Neural cell (in vitro differentiated cells): ENCODE data around the gene SCUBE1. TPM values are rescaled to one million over a fixed set of nuclear protein-coding genes. Genes with fewer than 3 reads are reported as not detected.

Experiments
- H2AFZ ChIP-seq: fragments of 200-600, 300-800 bp; sonication (generic), shearing (Covaris generic); 2 replicates; pipeline ENCODE4 v1.6.0; 2014; ENCODE audit warnings: low read depth, mild to moderate bottlenecking, antibody characterized with exemption, low read length, moderate library complexity
- H3F3A ChIP-seq: fragments of 200-600 bp; shearing (Covaris generic); 2 replicates; pipeline ENCODE4 v1.6.1; 2016; ENCODE audit warnings: mild to moderate bottlenecking, moderate library complexity, mixed read lengths, antibody characterized with exemption, low read length; ENCODE audit not compliant: insufficient read depth, poor library complexity, severe bottlenecking
- H3K27ac ChIP-seq: fragments of 200-600, 300-800 bp; sonication (generic), shearing (Covaris generic); 2 replicates; pipeline ENCODE4 v1.5.1; 2014; ENCODE audit warnings: mild to moderate bottlenecking, low read length, moderate library complexity
- H3K27me3 ChIP-seq: fragments of 300-800, 200-600 bp; sonication (generic), shearing (Covaris generic); 2 replicates; pipeline ENCODE4 v1.6.0; 2014; ENCODE audit warnings: mild to moderate bottlenecking, low read depth, low read length, moderate library complexity; ENCODE audit not compliant: insufficient read depth
- H3K36me3 ChIP-seq: fragments of 300-800, 200-600 bp; sonication (generic), shearing (Covaris generic); 2 replicates; pipeline ENCODE4 v1.5.1; 2014; ENCODE audit warnings: mild to moderate bottlenecking, antibody characterized with exemption, low read length, moderate library complexity; ENCODE audit not compliant: insufficient read depth
- H3K4me2 ChIP-seq: fragments of 300-800, 200-600 bp; sonication (generic), shearing (Covaris generic); 2 replicates; pipeline ENCODE4 v1.6.0; 2014; ENCODE audit warnings: mild to moderate bottlenecking, low read length
- H3K4me3 ChIP-seq: fragments of 300-800, 200-600 bp; sonication (generic), shearing (Covaris generic); 2 replicates; pipeline ENCODE4 v1.5.1; 2014; ENCODE audit warnings: mild to moderate bottlenecking, low read length, moderate library complexity
- H3K79me2 ChIP-seq: fragments of 200-600 bp; shearing (Covaris generic); replicated peaks from 2 replicates; pipeline ENCODE4 v1.6.0; 2014; ENCODE audit warnings: mild to moderate bottlenecking, low read length, moderate library complexity; ENCODE audit not compliant: insufficient read depth
- H3K9ac ChIP-seq: fragments of 300-800, 200-600 bp; sonication (generic), shearing (Covaris generic); 2 replicates; pipeline ENCODE4 v1.6.1; 2016; ENCODE audit warnings: mild to moderate bottlenecking, low read length, mixed read lengths
- H3K9me2 ChIP-seq: fragments of 200-600 bp; shearing (Covaris generic); 2 replicates; pipeline ENCODE4 v1.6.1; 2016; ENCODE audit warnings: mild to moderate bottlenecking, low read length, mixed read lengths; ENCODE audit not compliant: insufficient read depth
- H3K9me3 ChIP-seq: fragments of 200-600, 300-800 bp; sonication (generic), shearing (Covaris generic); 2 replicates; pipeline ENCODE4 v1.6.1; 2016; ENCODE audit warnings: mild to moderate bottlenecking, mixed run types, low read length, moderate library complexity, mixed read lengths
- H4K20me1 ChIP-seq: fragments of 200-600 bp; shearing (Covaris generic); 2 replicates; pipeline ENCODE4 v1.6.1; 2016; ENCODE audit warnings: mild to moderate bottlenecking, mixed run types; ENCODE audit not compliant: insufficient read depth
- CTCF ChIP-seq: fragments of 450-650 bp; IDR thresholded peaks from 2 replicates; pipeline ENCODE4 v1.5.1; 2014; ENCODE audit warnings: antibody characterized with exemption, mild to moderate bottlenecking, moderate library complexity; ENCODE audit not compliant: poor library complexity, severe bottlenecking
- EP300 ChIP-seq: fragments of 450-650 bp; conservative IDR thresholded peaks from 2 replicates; pipeline ENCODE4 v1.6.1; 2014; ENCODE audit warnings: antibody characterized with exemption, mild to moderate bottlenecking, moderate library complexity; ENCODE audit not compliant: poor library complexity, severe bottlenecking
- EZH2 ChIP-seq: fragments of 200-600, 300-800 bp; shearing (Covaris generic), sonication (generic); IDR thresholded peaks from 2 replicates; pipeline ENCODE4 v1.6.1; 2014; ENCODE audit warnings: antibody characterized with exemption, low read length, borderline replicate concordance, mild to moderate bottlenecking; ENCODE audit not compliant: insufficient read depth, poor library complexity, severe bottlenecking
- MXI1 ChIP-seq: fragments of 450-650 bp; conservative IDR thresholded peaks from 2 replicates; pipeline ENCODE4 v1.6.1; 2014; ENCODE audit warnings: antibody characterized with exemption, mild to moderate bottlenecking; ENCODE audit not compliant: poor library complexity, severe bottlenecking
- POLR2AphosphoS5 ChIP-seq: IDR thresholded peaks from 2 replicates; pipeline ENCODE4 v1.6.1; 2012
- RAD21 ChIP-seq: fragments of 450-650 bp; conservative IDR thresholded peaks from 2 replicates; pipeline ENCODE4 v1.6.1; 2014; ENCODE audit warnings: antibody characterized with exemption, mild to moderate bottlenecking, moderate library complexity
- REST ChIP-seq: IDR thresholded peaks from 2 replicates; pipeline ENCODE4 v1.6.1; 2012; ENCODE audit warnings: borderline replicate concordance
- SMC3 ChIP-seq: fragments of 450-650 bp; conservative IDR thresholded peaks from 2 replicates; pipeline ENCODE4 v1.6.1; 2014; ENCODE audit warnings: antibody characterized with exemption, mild to moderate bottlenecking, moderate library complexity; ENCODE audit not compliant: poor library complexity
- TAF1 ChIP-seq: IDR thresholded peaks from 2 replicates; pipeline ENCODE4 v1.6.1; 2012; ENCODE audit warnings: low read depth
- polyA plus RNA-seq: library from polyadenylated mRNA; depleted of rRNA; stranded (reverse); fragments of >200 nt; gene quantifications from 2 replicates; pipeline ENCODE4 v1.2.3, GENCODE V29; 2014

Gene SCUBE1
- polyA plus RNA-seq, 1 donor from 2014 or later, result 8.4 TPM

GRCh38 chr22:43333978-43334377 is 9.2 kb downstream of the SCUBE1 start:
- no peaks in the 10 kb centered on the region for H3F3A ChIP-seq
- no peak overlapping the region for H3K4me3 ChIP-seq
- no peak for TF ChIP-seq TAF1
- no peak for TF ChIP-seq RAD21
- TF ChIP-seq EZH2, result no peak
- TF ChIP-seq REST, result no peak
- TF ChIP-seq SMC3, result no peak
- TF ChIP-seq MXI1, result no peak
- TF ChIP-seq CTCF, result no peak
- TF ChIP-seq POLR2AphosphoS5, result no peak
- TF ChIP-seq EP300, result no peak
- no peak overlapping the region for H3K27ac ChIP-seq
- H3K9me3 ChIP-seq, result no peaks in the 10 kb centered on the region
- no peak overlapping the region for H2AFZ ChIP-seq
- no peaks in the 10 kb centered on the region for H4K20me1 ChIP-seq
- no peak overlapping the region for H3K9ac ChIP-seq
- H3K27me3 ChIP-seq, result no peaks in the 10 kb centered on the region
- no peaks in the 10 kb centered on the region for H3K36me3 ChIP-seq
- no peak overlapping the region for H3K4me2 ChIP-seq
- peaks cover 18% of the 10 kb centered on the region for H3K79me2 ChIP-seq
- no peaks in the 10 kb centered on the region for H3K9me2 ChIP-seq

- H3K27ac ChIP-seq, result no peak overlapping the region
- TF ChIP-seq EP300, result no peak
- no peak for TF ChIP-seq RAD21
- TF ChIP-seq POLR2AphosphoS5, result no peak
- TF ChIP-seq MXI1, result no peak
- no peak for TF ChIP-seq SMC3
- no peak for TF ChIP-seq TAF1
- TF ChIP-seq EZH2, result no peak
- no peak for TF ChIP-seq CTCF
- no peak for TF ChIP-seq REST
- H3K9ac ChIP-seq, result no peak overlapping the region
- no peaks in the 10 kb centered on the region for H3K36me3 ChIP-seq
- H3F3A ChIP-seq, result no peaks in the 10 kb centered on the region
- no peak overlapping the region for H3K4me2 ChIP-seq
- H2AFZ ChIP-seq, result no peak overlapping the region
- no peaks in the 10 kb centered on the region for H4K20me1 ChIP-seq
- no peaks in the 10 kb centered on the region for H3K9me3 ChIP-seq
- no peaks in the 10 kb centered on the region for H3K9me2 ChIP-seq
- peaks cover 22% of the 10 kb centered on the region for H3K79me2 ChIP-seq
- H3K4me3 ChIP-seq, result no peak overlapping the region
- no peaks in the 10 kb centered on the region for H3K27me3 ChIP-seq
Measured at GRCh38 chr22:43333156-43333555, 10.0 kb downstream of the SCUBE1 start.
